Stomach (tissue), 19 donors: ENCODE data around the gene ZNF165. TPM values are rescaled to one million over a fixed set of nuclear protein-coding genes. Genes with fewer than 3 reads are reported as not detected.
"Not testable (repeated sequence)": the region's sequence is repeated elsewhere in the genome, so short reads cannot be mapped to it uniquely, and the experiment has no call there.

ENCODE experiments used
- DNase-seq, 2 donors: peaks; one replicate each; pipeline versions ENCODE4 v3.0.0 to v3.0.0-alpha.2; 2013 to 2019
- H3K27ac ChIP-seq, 5 donors: fragments of 200-600 bp in 4 of 5; sonication (generic) in 4 of 5; one replicate each; pipeline ENCODE4 v1.5.1; 2013 to 2019; ENCODE audit warnings: mild to moderate bottlenecking in 1 of 5, moderate library complexity in 1 of 5
- H3K27me3 ChIP-seq, 3 donors: fragments of 200-600 bp; sonication (generic); one replicate each; pipeline ENCODE4 v1.5.1; 2017 to 2019; ENCODE audit warnings: mixed run types in 1 of 3
- H3K36me3 ChIP-seq, 4 donors: fragments of 200-600 bp; sonication (generic); 1 replicate in 3 of 4; 2 replicates in 1 of 4; pipeline ENCODE4 v1.5.1; 2016 to 2019
- H3K4me1 ChIP-seq, 4 donors: fragments of 200-600 bp; sonication (generic); one replicate each; pipeline ENCODE4 v1.5.1; 2016 to 2019
- H3K4me3 ChIP-seq, 4 donors: fragments of 200-600 bp; sonication (generic) in 3 of 4; one replicate each; pipeline ENCODE4 v1.5.1; 2016 to 2019; ENCODE audit warnings: mild to moderate bottlenecking in 1 of 4
- H3K9me3 ChIP-seq, 4 donors: fragments of 200-600 bp; sonication (generic); one replicate each; pipeline ENCODE4 v1.5.1; 2016 to 2019
- EP300 ChIP-seq: sonication (generic); formaldehyde crosslinking; IDR thresholded peaks from one replicate; pipeline ENCODE4 v1.6.1; 2017; ENCODE audit warnings: antibody characterized with exemption
- POLR2A ChIP-seq, 4 donors: fragments of 450-650 bp; IDR thresholded peaks; one replicate each; pipeline ENCODE4 v1.6.1; 2016; ENCODE audit warnings: antibody characterized with exemption in 4 of 4, control low read depth in 2 of 4, mild to moderate bottlenecking in 1 of 4, moderate library complexity in 1 of 4
- POLR2AphosphoS5 ChIP-seq, 3 donors: sonication (generic); formaldehyde crosslinking; IDR thresholded peaks; one replicate each; pipeline ENCODE4 v1.6.1; 2016; ENCODE audit warnings: antibody characterized with exemption in 3 of 3
- WGBS, 5 donors: extraction: QIAGEN DNeasy Blood & Tissue Kit in 3 of 5; methylation state at CpG; one replicate each; pipeline versions ENCODE4 v1.1.5 to v1.1.7; 2013 to 2018; 5-methylcytosine and 5-hydroxymethylcytosine counted together
- intact Hi-C: fragments of 100-400 bp; cut with DNase I; formaldehyde crosslinking; loops from one replicate; pipeline ENCODE4 v1.15.1; 2023; ENCODE audit warnings: low total_unique reads
- long read RNA-seq, 10 donors: transcript quantifications; one replicate each; lab custom pipeline, GENCODE V29; 2026
- polyA plus RNA-seq, 3 donors: library from polyadenylated mRNA; stranded (reverse); fragments of 200-250 nt; gene quantifications; one replicate each; pipeline ENCODE4 v1.2.3, GENCODE V29; 2013
- total RNA-seq, 5 donors: library from RNA; depleted of rRNA; stranded (reverse); fragments of >200 nt; gene quantifications; one replicate each; pipeline versions ENCODE4 v1.1.0 to v1.2.3, GENCODE V29; 2014 to 2016
- TF ChIP-seq, protein P1 (sequence below), 7 experiments: fragments of 450-650 bp in 4 of 7; fragments of 200-600 bp in 3 of 7; sonication (generic) in 3 of 7; IDR thresholded peaks; one replicate each; pipeline ENCODE4 v1.5.1; 2016 to 2019; ENCODE audit warnings: antibody characterized with exemption in 7 of 7, control low read depth in 2 of 7, mild to moderate bottlenecking in 1 of 7
- donor health status: healthy with polysubstance abuse.
- donor health status: Bipolar disorder and iron deficiency.
- donor health status: healthy.

Gene ZNF165
- total RNA-seq (1 to 10 TPM in 4 of 5 donors, not detected in 1; 1.2 to 4.2 (median 2.7) TPM), polyA plus RNA-seq (1 to 10 TPM; 1.7 to 2.3 (median 1.8) TPM)
- long read RNA-seq, donor 1 = 0 reads
- long read RNA-seq, donor 2 = 0 reads
- long read RNA-seq, donor 3 = 0 reads
- long read RNA-seq, donor 4 = 0 reads
- long read RNA-seq, donor 5 = 0 reads
- long read RNA-seq, donor 6, partial matches to known transcripts = 0 of 6 reads
- long read RNA-seq, donor 6, other reads (novel, unspliced or antisense) = 6 of 6 reads
- long read RNA-seq, donor 7 = 0 reads
- long read RNA-seq, donor 8 = 0 reads
- long read RNA-seq, donor 9 = 0 reads
- long read RNA-seq, donor 10 = 0 reads

DNA sequence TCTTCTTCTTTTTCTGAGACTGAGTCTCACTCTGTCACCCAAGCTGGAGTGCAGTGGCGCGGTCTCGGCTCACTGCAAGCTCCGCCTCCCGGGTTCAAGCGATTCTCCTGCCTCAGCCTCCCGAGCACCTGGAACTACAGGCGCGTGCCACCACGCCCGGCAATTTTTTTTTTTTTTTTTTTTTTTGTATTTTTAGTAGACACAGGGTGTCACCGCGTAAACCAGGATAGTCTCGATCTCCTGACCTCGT lies at the start of gene ZNF165:
TSS of gene ZNF165 (plus strand) at position 188 of the 250 bp plus-strand sequence. CDS start 4,913 bp downstream, outside the sequence.
- WGBS, 5 donors = 0 to 5% (median 0%) methylated on average over 11 to 15 of the region's 15 CpGs
- H3K36me3 ChIP-seq, intact Hi-C loops, H3K9me3 ChIP-seq, H3K27me3 ChIP-seq, DNase-seq: not testable (repeated sequence)
- Histone ChIP-seq H3K4me3 (peak within 1 kb of the TSS; percentile 66 to 84 (median 74)), H3K27ac (peak within 1 kb of the TSS; percentile 80 to 93 (median 88)), H3K4me1 (peaks cover 12 to 18% (median 15%) of the 10 kb centered on the region in 4 donors)

DNA sequence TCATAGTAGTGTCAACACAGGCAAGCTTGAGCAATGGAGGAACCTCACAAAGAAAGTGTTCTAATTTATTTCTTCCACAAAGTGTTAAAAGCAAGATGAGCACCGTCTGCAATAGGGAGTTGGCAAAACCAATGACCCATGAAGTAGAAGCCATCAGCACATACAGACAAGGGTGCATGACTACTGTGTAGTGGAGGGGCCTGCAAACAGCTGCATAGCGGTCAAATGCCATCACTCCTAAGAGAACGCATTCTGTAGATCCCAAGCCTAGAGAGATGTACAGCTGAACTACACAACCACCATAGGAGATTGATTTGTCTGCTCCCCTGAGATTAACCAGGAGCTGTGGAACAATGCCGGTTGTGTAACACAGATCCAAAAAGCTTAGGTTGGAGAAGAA lies 26.8 kb upstream of the ZNF165 start:
- H3K36me3 ChIP-seq = no peaks in the 10 kb centered on the region
- TF ChIP-seq EP300 (no peak), POLR2AphosphoS5 (IDR thresholded peaks at IDR 0.05) (no peak), POLR2A (IDR thresholded peaks at IDR 0.05) (no peak)
- TF ChIP-seq, protein P1, sequence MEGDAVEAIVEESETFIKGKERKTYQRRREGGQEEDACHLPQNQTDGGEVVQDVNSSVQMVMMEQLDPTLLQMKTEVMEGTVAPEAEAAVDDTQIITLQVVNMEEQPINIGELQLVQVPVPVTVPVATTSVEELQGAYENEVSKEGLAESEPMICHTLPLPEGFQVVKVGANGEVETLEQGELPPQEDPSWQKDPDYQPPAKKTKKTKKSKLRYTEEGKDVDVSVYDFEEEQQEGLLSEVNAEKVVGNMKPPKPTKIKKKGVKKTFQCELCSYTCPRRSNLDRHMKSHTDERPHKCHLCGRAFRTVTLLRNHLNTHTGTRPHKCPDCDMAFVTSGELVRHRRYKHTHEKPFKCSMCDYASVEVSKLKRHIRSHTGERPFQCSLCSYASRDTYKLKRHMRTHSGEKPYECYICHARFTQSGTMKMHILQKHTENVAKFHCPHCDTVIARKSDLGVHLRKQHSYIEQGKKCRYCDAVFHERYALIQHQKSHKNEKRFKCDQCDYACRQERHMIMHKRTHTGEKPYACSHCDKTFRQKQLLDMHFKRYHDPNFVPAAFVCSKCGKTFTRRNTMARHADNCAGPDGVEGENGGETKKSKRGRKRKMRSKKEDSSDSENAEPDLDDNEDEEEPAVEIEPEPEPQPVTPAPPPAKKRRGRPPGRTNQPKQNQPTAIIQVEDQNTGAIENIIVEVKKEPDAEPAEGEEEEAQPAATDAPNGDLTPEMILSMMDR (IDR thresholded peaks at IDR 0.05) = no peak
- H3K4me3 ChIP-seq = no peak overlapping the region
- H3K4me1 ChIP-seq = no peaks in the 10 kb centered on the region
- no peaks in the 10 kb centered on the region for H3K9me3 ChIP-seq
- peaks cover 0 to 12% (median 0%) of the 10 kb centered on the region in 3 donors for H3K27me3 ChIP-seq
- 72 to 91% (median 82%) methylated on average over 4 of the region's 4 CpGs for WGBS, 5 donors
- intact Hi-C loops = no loop called here
- no peak overlapping the region for H3K27ac ChIP-seq
- no peak for DNase-seq

DNA sequence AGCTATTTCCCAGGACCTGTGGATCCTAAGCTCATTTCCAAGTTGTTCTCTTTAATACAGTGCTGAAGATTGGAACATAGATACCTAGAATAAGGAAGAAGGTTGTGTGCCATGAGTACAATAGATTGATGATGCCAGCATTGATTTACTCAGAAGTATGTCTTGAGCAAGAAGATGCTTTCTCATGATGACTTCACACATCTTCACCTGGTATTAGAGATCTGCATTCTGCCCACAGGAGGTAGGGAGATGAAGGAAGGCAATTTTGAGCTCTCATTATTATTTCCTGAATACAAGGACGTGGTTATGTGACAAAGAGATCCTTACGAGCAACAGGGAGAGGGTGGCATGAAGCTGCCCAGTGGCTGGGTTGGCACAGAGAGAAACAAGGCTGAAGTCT lies 20.0 kb upstream of the ZNF165 start:
- intact Hi-C loops = no loop called here
- peaks cover 0 to 19% (median 0%) of the 10 kb centered on the region in 3 donors for H3K27me3 ChIP-seq

DNA sequence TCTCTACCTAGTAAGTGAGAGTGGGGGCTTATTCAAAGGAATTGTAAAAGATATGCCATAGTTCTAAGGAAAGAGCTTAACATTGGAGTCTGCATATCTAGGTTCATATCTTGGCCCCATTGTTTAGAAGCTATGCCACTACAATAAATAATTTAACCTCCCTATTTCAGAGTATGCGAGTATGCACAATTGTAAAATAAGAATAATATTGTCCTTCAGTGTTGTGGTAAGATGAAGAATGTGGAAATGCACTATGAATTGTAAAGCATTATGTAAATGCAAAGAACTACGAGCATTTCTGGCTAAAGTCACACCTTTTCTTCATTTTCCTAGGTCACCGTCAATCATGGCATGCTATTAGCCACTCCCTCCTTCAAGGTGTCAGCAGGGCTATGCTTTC lies 16.1 kb upstream of the ZNF165 start:
- peaks cover 0 to 42% (median 0%) of the 10 kb centered on the region in 3 donors for H3K27me3 ChIP-seq
- no peaks in the 10 kb centered on the region for H3K9me3 ChIP-seq
- no peak for DNase-seq
- intact Hi-C loops = no loop called here
- TF ChIP-seq POLR2AphosphoS5 (IDR thresholded peaks at IDR 0.05) (no peak), POLR2A (IDR thresholded peaks at IDR 0.05) (no peak), EP300 (no peak)
- TF ChIP-seq, protein P1 (IDR thresholded peaks at IDR 0.05) = no peak
- no peak overlapping the region for H3K27ac ChIP-seq
- 53 to 68% (median 61%) methylated on average over 3 of the region's 3 CpGs for WGBS, 5 donors
- H3K4me1 ChIP-seq = no peaks in the 10 kb centered on the region
- no peak overlapping the region for H3K4me3 ChIP-seq
- H3K36me3 ChIP-seq = no peaks in the 10 kb centered on the region

More for the DNA sequence above, 20.0 kb upstream of the ZNF165 start:
- no peak overlapping the region for H3K4me3 ChIP-seq
- H3K9me3 ChIP-seq = no peaks in the 10 kb centered on the region
- no peak for TF ChIP-seq POLR2AphosphoS5 (IDR thresholded peaks at IDR 0.05)
- TF ChIP-seq, protein P1 (IDR thresholded peaks at IDR 0.05) = no peak
- TF ChIP-seq POLR2A (IDR thresholded peaks at IDR 0.05) = no peak
- TF ChIP-seq EP300 = no peak
- H3K27ac ChIP-seq = no peak overlapping the region
- no peaks in the 10 kb centered on the region for H3K4me1 ChIP-seq
- H3K36me3 ChIP-seq = no peaks in the 10 kb centered on the region
- no peak for DNase-seq
- WGBS, 5 donors = 32 to 42% (median 35%) methylated on average over 2 of the region's 2 CpGs

GRCh38 chr6:28068067-28068466 lies 12.3 kb upstream of the ZNF165 start:
- Histone ChIP-seq H3K27me3 (peaks cover 0 to 49% (median 0%) of the 10 kb centered on the region in 3 donors), H3K36me3 (no peaks in the 10 kb centered on the region), H3K27ac (no peak overlapping the region), H3K9me3 (no peaks in the 10 kb centered on the region), H3K4me3 (no peak overlapping the region), H3K4me1 (no peaks in the 10 kb centered on the region)
- intact Hi-C loops = no loop called here
- TF ChIP-seq, protein P1 (IDR thresholded peaks at IDR 0.05) = no peak
- TF ChIP-seq POLR2AphosphoS5 (IDR thresholded peaks at IDR 0.05) (no peak), POLR2A (IDR thresholded peaks at IDR 0.05) (no peak), EP300 (no peak)
- no peak for DNase-seq

GRCh38 chr6:28070968-28071367 lies 9.4 kb upstream of the ZNF165 start:
- H3K27ac ChIP-seq, H3K4me1 ChIP-seq, H3K4me3 ChIP-seq, H3K36me3 ChIP-seq, intact Hi-C loops, H3K9me3 ChIP-seq, DNase-seq: not testable (repeated sequence)
- 78 to 85% (median 82%) methylated on average over 4 of the region's 4 CpGs for WGBS, 5 donors
- H3K27me3 ChIP-seq = peaks cover 0 to 35% (median 0%) of the 10 kb centered on the region in 3 donors
